Peyer's patch (tissue), 4 donors: ENCODE data around the gene CADPS.

Source experiments
- POLR2A ChIP-seq, 2 donors: fragments of 450-650 bp; IDR thresholded peaks; one replicate each; pipeline ENCODE4 v1.5.1; 2017; ENCODE audit warnings: antibody characterized with exemption in 2 of 2, mild to moderate bottlenecking in 2 of 2, moderate library complexity in 2 of 2
- TF ChIP-seq, protein P1 (sequence below), 6 experiments: fragments of 450-650 bp in 4 of 6; fragments of 200-600 bp in 2 of 6; sonication (generic) in 1 of 6; IDR thresholded peaks; one replicate each; pipeline ENCODE4 v1.5.1; 2017 to 2019; ENCODE audit warnings: antibody characterized with exemption in 6 of 6, mild to moderate bottlenecking in 3 of 6, moderate library complexity in 1 of 6

DNA sequence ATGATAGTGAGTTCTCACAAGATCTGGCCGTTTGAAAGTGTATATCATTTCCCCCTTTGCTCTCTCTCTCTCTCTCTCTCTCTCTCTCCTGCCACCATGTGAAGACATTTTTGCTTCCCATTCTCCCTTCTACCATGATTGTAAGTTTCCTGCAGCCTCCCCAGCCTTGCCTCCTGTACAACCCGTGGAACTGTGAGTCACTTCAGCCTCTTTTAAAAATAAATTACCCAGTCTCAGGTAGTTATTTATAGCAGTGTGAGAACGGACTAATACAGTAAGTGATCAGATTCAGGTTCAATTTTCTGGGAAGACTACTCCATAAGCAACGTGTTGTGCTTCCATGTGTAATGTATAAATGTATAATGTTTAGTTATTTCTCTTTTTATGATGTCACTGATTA lies 29.2 kb downstream of the CADPS start:
- TF ChIP-seq, protein P1, sequence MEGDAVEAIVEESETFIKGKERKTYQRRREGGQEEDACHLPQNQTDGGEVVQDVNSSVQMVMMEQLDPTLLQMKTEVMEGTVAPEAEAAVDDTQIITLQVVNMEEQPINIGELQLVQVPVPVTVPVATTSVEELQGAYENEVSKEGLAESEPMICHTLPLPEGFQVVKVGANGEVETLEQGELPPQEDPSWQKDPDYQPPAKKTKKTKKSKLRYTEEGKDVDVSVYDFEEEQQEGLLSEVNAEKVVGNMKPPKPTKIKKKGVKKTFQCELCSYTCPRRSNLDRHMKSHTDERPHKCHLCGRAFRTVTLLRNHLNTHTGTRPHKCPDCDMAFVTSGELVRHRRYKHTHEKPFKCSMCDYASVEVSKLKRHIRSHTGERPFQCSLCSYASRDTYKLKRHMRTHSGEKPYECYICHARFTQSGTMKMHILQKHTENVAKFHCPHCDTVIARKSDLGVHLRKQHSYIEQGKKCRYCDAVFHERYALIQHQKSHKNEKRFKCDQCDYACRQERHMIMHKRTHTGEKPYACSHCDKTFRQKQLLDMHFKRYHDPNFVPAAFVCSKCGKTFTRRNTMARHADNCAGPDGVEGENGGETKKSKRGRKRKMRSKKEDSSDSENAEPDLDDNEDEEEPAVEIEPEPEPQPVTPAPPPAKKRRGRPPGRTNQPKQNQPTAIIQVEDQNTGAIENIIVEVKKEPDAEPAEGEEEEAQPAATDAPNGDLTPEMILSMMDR (IDR thresholded peaks at IDR 0.05) = no peak
- no peak for TF ChIP-seq POLR2A (IDR thresholded peaks at IDR 0.05)
